H1 (cell line): ENCODE data around the gene BRCA1. TPM values are rescaled to one million over a fixed set of nuclear protein-coding genes. Genes with fewer than 3 reads are reported as not detected.

Source experiments
- FOSL1 ChIP-seq: IDR thresholded peaks from 2 replicates; pipeline ENCODE4 v1.6.1; 2011; ENCODE audit warnings: mild to moderate bottlenecking, low read depth, low read length, moderate library complexity; ENCODE audit not compliant: insufficient read depth
- JUND ChIP-seq: IDR thresholded peaks from 2 replicates; pipeline ENCODE4 v1.6.1; 2011; ENCODE audit warnings: mild to moderate bottlenecking, improper control_type of control experiment, low read length
- TCF12 ChIP-seq: IDR thresholded peaks from 2 replicates; pipeline ENCODE4 v1.6.1; 2011; ENCODE audit warnings: low read depth, mild to moderate bottlenecking, low read length
- TEAD4 ChIP-seq: IDR thresholded peaks from 2 replicates; pipeline ENCODE4 v1.6.1; 2012; ENCODE audit warnings: low read depth, low read length, inconsistent platforms, mixed read lengths
- polyA plus RNA-seq, 7 experiments: library from polyadenylated mRNA; depleted of rRNA in 3 of 7; stranded (reverse) in 5 of 7; unstranded in 2 of 7; fragments of >200 nt in 5 of 7; fragments of 200-250 nt in 2 of 7; gene quantifications; 1 replicate in 5 of 7; 2 replicates in 1 of 7; 4 replicates in 1 of 7; pipeline versions ENCODE4 v1.2.1 to v1.2.3, GENCODE V29; 2011 to 2013; ENCODE audit warnings: missing spikeins in 2 of 7, mixed read lengths in 2 of 7
- total RNA-seq: library from RNA; stranded (reverse); fragmentation: NEBNext Ultra II Directional; extraction: Animal tissue kit (Norgen Biotek cat#: 25700); gene quantifications from 2 replicates; pipeline ENCODE4 v1.2.1, GENCODE V29; 2021

BRCA1 gene
- total and polyA plus RNA-seq, 2 of the 8 experiments (the other 6 are each of a cell fraction or from before 2014, with no cell fraction given) = 30.7 to 39.2 TPM

DNA sequence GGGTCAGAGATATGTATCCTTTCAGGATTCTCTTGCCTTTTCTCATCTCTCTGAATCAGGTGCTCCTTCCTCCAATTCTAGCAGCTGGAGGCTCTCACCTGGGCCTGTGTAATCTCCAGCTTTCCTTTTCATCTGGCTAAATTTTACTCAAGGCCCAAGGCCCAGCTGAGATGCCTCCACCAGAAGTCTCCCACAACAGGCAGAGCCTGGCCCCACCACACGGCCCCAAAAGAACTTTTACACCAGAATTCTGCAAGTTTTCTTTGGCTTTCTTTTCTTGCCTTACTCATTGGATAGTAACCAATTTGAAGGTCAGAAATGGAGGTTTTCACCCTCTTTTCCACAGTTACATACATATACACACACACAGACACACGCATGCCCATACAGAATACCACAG is 85.5 kb downstream of the BRCA1 start (continued):
- TF ChIP-seq FOSL1 (no peak), TEAD4 (no peak), JUND (no peak), TCF12 (no peak)
- TF ChIP-seq, all 59 proteins: peak for 0
